Stimulated activated CD4-positive, alpha-beta T cell treated with anti-CD3 and anti-CD28 coated beads, Interleukin-12 subunit alpha, Interleukin-12 subunit beta, amount 100 ng/mL, for 48 hours (primary cell): ENCODE measurements around the gene HS6ST3.

ENCODE experiments used
- DNase-seq, 3 donors: peaks; one replicate each; pipeline ENCODE4 v3.0.0-alpha.2; 2020; ENCODE audit warnings: low read depth in 2 of 3, low spot score in 1 of 3

Gene HS6ST3

DNA sequence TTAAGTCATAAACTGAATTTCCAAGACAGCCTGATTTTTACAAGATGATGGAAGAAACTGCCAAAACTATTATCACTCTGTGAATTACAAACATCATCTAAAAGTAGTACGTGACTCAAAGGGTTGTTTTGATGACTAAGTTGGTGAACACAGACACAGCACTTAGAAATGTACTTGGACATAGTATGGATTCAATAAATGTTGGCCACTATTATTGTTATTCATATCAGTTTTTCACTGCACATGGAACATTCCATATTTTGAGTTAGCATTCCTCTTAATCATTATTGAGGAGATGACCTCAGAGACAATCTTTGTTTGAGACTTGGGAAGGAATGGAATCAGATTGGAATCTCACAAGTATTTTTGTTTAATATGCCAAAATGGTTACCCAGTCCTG is 731.5 kb downstream of the HS6ST3 start:
- DNase-seq, result no peak

DNA sequence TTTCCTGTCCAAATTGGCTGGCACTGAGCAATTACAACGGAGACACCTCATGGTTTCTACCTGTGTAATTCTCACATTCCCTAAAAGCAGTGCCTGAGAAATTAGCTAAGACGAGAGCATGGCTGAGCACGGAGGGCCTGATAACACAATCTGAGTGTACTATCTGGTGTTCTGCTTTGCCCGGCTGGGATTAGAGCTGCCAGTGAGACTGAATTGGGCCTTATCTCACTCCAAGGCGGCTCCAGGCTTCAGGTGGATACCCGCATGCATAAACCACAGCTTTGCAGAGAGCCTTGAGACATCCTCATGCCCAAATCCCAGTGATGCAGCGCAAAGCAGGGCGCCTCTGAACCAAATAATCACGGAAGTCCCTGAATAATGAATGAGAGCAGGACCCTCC is 732.1 kb downstream of the HS6ST3 start:
- DNase-seq, result no peak

GRCh38 chr13:96822895-96823294 is 733.0 kb downstream of the HS6ST3 start:
- DNase-seq, result no peak

- DNase-seq, result no peak
Measured at GRCh38 chr13:96824140-96824539, 734.2 kb downstream of the HS6ST3 start.

GRCh38 chr13:96825653-96826052 is 735.7 kb downstream of the HS6ST3 start:
- DNase-seq, result no peak

DNA sequence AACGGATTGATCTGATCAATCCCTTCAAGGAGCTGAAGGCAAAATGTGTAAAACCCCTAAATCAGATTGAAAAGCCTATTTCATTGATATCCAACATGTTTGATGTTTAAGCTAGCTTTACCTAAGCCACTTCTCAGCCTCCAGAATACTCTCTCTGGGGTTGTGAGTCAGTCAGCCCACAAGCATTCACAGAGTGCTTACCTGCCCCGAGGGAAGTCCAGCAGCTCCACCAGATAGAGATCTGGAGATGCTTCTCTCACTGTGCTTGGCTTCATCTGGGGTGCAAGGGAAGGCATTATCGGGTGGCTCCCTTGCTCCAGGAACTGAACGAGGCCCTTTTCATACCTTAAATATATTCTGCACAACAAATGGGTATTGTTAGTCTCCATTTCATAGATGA is 744.7 kb downstream of the HS6ST3 start:
- DNase-seq, result no peak

GRCh38 chr13:96835546-96835945 is 745.6 kb downstream of the HS6ST3 start:
- DNase-seq, result no peak

DNA sequence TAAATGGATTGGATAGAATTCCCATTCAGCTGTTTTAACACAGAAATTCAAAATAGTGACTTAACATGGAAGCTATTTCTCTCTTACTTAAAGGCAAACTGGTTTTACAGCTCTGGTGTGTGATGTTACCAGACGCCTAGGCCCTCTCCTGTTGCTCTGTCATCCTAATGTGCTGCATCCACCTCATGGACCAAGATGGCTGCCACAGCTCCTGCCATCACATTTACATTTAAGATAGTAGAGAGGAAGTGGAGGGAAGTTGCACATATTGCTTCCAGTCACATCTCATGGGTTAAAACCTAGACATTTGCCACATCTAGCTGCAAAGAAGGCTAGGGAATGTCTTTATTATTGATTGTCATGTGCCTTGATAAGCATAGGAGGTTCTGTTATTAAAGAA is 746.8 kb downstream of the HS6ST3 start:
- DNase-seq, result no peak

DNA sequence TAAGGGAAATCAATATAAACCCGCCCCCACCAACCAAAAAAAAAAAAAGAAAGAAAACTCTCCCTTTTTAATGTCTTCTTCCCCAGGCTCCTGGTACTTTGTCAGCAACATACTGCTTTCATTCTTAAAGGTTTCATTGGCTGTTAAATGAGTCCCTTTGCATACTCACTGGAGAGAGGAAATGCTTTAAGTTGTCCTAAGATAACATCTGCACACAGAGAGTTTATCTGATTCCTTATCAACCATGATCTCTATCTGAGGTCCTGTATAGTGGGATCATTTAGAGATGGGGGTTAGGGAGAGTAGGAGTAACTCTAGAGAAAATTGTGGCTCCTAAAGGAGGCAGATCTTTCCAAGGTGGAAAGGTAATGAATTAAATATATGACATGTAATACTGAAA is 747.9 kb downstream of the HS6ST3 start:
- DNase-seq, result no peak

DNA sequence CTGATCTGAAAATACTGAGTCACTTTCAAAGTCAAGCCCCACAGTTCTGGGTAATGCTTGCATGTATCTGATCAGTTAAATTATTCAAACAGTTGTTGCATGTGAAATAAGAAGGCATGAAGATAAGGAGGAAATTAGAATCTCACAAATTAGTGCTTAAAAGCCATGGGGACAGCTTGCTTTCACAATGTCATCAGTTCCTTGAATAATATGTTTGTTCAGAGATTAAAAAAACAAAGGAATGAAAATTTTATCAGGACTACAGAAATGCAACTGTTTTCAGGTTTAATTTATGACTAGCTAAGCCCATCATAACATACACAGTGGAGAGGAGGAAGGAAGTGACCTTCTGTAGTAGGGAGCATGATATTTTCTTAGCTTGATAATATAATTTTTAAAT is 754.3 kb downstream of the HS6ST3 start:
- no peak for DNase-seq

DNA sequence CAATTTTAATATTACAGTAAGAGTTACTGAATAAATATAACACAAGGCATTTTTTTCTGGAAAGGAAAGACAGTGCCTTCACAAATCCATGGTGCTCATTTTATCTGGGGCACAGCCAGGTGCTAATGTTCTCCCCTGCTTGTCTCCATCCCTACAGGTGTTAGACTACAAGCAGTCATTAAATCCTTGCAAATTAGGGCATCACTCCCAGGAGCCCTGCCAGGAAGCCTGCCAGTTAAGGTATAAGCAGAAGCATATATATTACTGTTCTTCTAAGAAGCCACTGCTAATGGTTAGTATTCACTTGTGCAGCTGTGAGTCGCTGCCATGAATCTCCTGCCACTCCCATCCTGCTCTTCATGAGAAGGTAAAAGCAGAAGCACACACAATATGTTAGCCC is 754.7 kb downstream of the HS6ST3 start:
- no peak for DNase-seq

- no peak for DNase-seq
Measured at GRCh38 chr13:96848286-96848685, 758.4 kb downstream of the HS6ST3 start.

DNA sequence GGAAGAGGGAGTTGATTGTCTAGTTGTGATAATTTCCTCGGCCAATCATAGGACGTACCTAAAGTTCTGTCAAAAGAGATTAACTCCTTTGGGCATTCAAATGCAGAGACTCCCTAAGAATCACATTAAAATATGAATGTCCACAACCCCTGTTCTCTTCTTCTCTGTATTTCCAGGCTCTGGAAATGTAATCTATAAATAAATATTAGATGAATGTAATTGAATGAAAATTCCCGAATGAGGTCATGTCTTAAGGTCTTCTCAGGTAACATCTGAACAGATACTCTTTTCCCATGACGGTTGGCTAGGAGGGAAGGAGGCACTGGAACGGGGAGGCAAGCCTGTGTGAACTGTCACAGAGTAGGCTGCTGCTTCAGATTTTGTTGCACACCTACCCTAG is 759.2 kb downstream of the HS6ST3 start:
- DNase-seq, result no peak

- no peak for DNase-seq
Measured at GRCh38 chr13:96850538-96851145, 760.7 kb downstream of the HS6ST3 start.

DNA sequence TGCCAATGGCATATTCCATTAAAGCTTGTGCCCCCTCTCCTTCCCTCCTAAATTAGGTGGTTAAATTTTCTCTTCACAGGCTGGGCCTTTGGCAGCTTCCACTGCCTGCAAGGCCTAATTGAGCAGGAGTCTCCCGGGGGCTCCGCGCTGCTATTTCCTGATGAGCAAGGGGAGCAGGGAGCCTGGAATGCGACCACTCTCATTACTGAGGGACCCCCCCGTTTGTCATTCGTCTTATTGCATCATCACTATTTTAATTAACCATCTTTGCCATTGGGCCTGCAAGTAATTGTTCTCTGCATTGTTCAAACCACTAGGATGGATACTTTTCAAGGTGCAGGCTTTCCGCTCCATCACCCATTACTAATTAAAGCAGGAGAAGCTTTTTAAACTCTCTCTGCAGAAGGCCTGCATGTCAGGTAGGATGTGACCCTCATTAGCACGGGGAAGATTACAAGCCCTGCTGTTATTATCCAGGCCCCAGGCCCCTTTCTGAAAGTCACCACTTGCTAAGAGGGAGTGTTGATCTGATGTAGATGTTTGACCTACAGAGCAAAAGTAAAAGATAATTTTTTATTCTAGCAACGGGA is 762.0 kb downstream of the HS6ST3 start:
- DNase-seq, result no peak

DNA sequence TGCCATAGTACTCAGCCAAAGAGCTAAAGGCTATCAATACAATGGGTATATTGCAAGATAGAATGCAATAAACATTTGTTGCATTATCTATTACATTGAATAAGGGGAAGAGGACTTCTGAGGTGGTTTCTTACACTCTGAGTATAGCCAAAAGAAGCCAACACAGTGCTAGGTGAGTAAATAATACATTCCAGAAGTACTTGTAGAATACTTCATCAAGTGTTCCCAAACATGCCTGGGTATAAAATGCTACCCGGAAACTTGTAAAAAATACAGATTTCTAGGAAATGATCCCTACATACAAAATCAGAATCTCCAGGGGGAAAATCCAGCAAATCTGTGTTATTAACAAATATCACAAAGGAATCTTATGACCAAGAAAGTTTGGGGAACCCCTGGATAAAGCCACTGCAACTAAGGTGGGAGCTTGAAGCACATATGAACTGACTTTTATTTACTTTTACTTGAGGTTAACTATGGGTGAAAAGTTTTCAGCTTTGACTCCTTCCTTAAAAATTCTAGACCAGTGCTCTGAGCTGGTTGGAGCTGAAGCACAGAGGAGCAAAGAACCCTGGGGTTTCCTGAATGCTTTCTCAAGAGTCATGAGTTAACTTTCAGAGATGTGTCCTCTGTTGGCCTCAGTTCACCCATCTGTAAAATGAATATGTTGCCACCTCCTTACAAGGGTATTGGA is 768.4 kb downstream of the HS6ST3 start:
- no peak for DNase-seq

DNA sequence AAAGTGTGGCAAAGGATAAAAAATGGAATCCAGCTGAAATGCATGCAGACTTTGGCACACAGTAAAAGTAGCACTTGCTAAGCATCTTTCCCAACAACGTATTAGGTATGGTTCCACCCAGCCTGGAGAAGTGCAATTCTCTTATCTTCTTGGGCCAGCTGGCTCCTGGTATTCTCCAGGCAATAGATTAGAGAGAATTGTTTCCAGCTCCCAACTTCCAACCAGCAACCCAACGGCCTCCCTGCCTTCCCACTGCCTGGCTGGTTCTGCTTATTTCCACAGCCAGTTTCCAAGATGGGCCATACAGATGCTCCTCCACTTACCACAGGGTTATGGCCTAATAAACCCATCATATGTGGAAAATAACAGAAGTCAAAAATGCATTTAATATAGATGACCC is 771.0 kb downstream of the HS6ST3 start:
- no peak for DNase-seq

- DNase-seq, result no peak
Measured at GRCh38 chr13:96862093-96862492, 772.2 kb downstream of the HS6ST3 start.

DNA sequence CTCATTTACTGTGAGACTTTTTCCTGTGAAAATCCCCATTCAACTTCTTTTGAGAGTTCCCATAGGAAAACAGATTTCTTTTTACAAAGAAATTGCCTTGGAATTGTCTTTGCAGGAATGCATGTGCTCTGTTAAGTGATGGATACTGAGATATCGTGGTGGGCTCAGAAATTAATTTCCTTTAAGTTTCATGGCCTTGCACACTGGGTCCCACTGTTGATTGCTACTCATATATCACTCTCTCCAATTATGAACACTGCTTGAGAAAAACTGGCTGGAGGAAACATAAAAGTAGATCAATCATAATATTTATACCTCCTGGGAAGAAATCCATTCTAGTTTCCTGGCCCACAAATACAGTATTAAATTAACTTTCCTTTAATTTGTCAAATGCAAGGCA is 773.1 kb downstream of the HS6ST3 start:
- no peak for DNase-seq

GRCh38 chr13:96871469-96871868 is 781.6 kb downstream of the HS6ST3 start:
- no peak for DNase-seq

DNA sequence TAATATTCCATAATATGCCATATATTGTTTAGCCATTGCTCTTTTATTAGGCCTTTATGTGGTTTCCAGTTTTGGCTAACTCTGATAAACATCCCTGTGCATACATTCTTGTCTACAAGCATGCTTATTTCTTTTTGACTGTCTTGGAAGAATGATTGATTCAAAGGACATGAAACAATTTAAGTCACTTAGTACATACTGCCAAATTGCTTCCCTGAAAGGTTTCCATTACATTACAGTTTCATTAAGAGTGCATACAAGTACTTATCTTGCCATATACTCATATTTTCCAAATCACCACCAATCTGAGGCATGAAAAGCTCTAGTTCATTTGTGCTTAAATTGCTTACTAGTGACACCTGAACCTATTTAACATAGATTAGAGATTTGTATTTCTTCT is 790.5 kb downstream of the HS6ST3 start:
- DNase-seq, result no peak
